PC-3 (cell line): ENCODE measurements around the gene RNF150. TPM values are rescaled to one million over a fixed set of nuclear protein-coding genes. Genes with fewer than 3 reads are reported as not detected.

Experiments
- ATAC-seq: fragments of 200-7000 bp; cut with Tn5 transposase; 2 replicates; pipeline ENCODE4 v1.9.1; 2020; ENCODE audit warnings: mild to moderate bottlenecking, moderate library complexity
- BruUV-seq: library from RNA; stranded (reverse); fragments of 400-500 nt; replicated peaks from 2 replicates; lab custom pipeline; 2021; lab: Mats Ljungman, UMichigan
- CTCF ChIA-PET: fragments of 300-600 bp; sonication (Branson Sonifier 250); formaldehyde crosslinking; loops from one replicate; lab custom pipeline; 2022; ENCODE audit warnings: antibody characterized with exemption; lab: Charles Lee
- POLR2A ChIA-PET: fragments of 300-600 bp; sonication (Branson Sonifier 250); formaldehyde crosslinking; loops from one replicate; lab custom pipeline; 2022; ENCODE audit warnings: antibody characterized with exemption; ENCODE audit not compliant: unreplicated experiment; lab: Charles Lee
- DNase-seq: peaks from one replicate; pipeline ENCODE4 v3.0.0-alpha.2; 2015
- H2AFZ ChIP-seq: fragments of 300-600 bp; sonication (generic); 2 replicates; pipeline ENCODE4 v1.6.0; 2016; ENCODE audit warnings: antibody characterized with exemption, low read length
- H3F3A ChIP-seq: fragments of 300-600 bp; sonication (generic); one replicate; pipeline ENCODE4 v1.6.0; 2017; ENCODE audit warnings: antibody characterized with exemption, low read length, control low read depth, mild to moderate bottlenecking; ENCODE audit not compliant: unreplicated experiment
- H3K27ac ChIP-seq: fragments of 300-600 bp; sonication (generic); 2 replicates; pipeline ENCODE4 v1.5.1; 2016; ENCODE audit warnings: mild to moderate bottlenecking, low read length
- H3K27me3 ChIP-seq: fragments of 300-600 bp; sonication (generic); 2 replicates; pipeline ENCODE4 v1.6.1; 2016; ENCODE audit warnings: low read length, mixed read lengths
- H3K36me3 ChIP-seq: fragments of 300-600 bp; sonication (generic); 2 replicates; pipeline ENCODE4 v1.6.1; 2016; ENCODE audit warnings: low read depth, mixed run types, low read length, mixed read lengths
- H3K4me1 ChIP-seq: fragments of 300-600 bp; sonication (generic); 2 replicates; pipeline ENCODE4 v1.5.1; 2016; ENCODE audit warnings: low read length; ENCODE audit not compliant: insufficient read depth
- H3K4me2 ChIP-seq: fragments of 300-600 bp; sonication (generic); 2 replicates; pipeline ENCODE4 v1.6.0; 2016; ENCODE audit warnings: low read length
- H3K4me3 ChIP-seq: fragments of 300-600 bp; sonication (generic); 2 replicates; pipeline ENCODE4 v1.5.1; 2016; ENCODE audit warnings: mild to moderate bottlenecking, low read length, mixed read lengths
- H3K79me2 ChIP-seq: fragments of 300-600 bp; sonication (generic); 2 replicates; pipeline ENCODE4 v1.6.1; 2017; ENCODE audit warnings: low read length, mixed read lengths
- H3K9ac ChIP-seq: fragments of 300-600 bp; sonication (generic); 2 replicates; pipeline ENCODE4 v1.6.0; 2016; ENCODE audit warnings: mild to moderate bottlenecking, low read length
- H3K9me2 ChIP-seq: fragments of 300-600 bp; sonication (generic); replicated peaks from 2 replicates; pipeline ENCODE4 v1.6.1; 2016; ENCODE audit warnings: mixed run types, low read length, mixed read lengths
- H3K9me3 ChIP-seq: fragments of 300-600 bp; sonication (generic); 2 replicates; pipeline ENCODE4 v1.6.1; 2016; ENCODE audit warnings: low read length, mixed read lengths
- H4K20me1 ChIP-seq: fragments of 300-600 bp; sonication (generic); 2 replicates; pipeline ENCODE4 v1.6.1; 2016; ENCODE audit warnings: low read length, mixed read lengths
- CTCF ChIP-seq: fragments of 300-600 bp; sonication (generic); conservative IDR thresholded peaks from 2 replicates; pipeline ENCODE4 v1.5.1; 2017; ENCODE audit warnings: antibody characterized with exemption, low read depth, mild to moderate bottlenecking, low read length
- EZH2 ChIP-seq: fragments of 300-600 bp; sonication (generic); IDR thresholded peaks from one replicate; pipeline ENCODE4 v1.6.1; 2017; ENCODE audit warnings: antibody characterized with exemption, mild to moderate bottlenecking, low read length; ENCODE audit not compliant: unreplicated experiment
- EZH2phosphoT487 ChIP-seq: fragments of 300-600 bp; sonication (generic); IDR thresholded peaks from 2 replicates; pipeline ENCODE4 v1.6.1; 2018; ENCODE audit warnings: mild to moderate bottlenecking, antibody characterized with exemption, low read length, borderline replicate concordance
- intact Hi-C: fragments of 100-400 bp; cut with micrococcal nuclease; formaldehyde crosslinking; loops from 2 replicates; pipeline ENCODE4 v1.9.0; 2023
- total RNA-seq: library from RNA; depleted of rRNA; stranded (reverse); fragments of >200 nt; gene quantifications from 2 replicates; pipeline ENCODE4 v1.2.3, GENCODE V29; 2014

RNF150 gene
- total RNA-seq, 1 experiment from 2014 or later = 0.55 TPM

DNA sequence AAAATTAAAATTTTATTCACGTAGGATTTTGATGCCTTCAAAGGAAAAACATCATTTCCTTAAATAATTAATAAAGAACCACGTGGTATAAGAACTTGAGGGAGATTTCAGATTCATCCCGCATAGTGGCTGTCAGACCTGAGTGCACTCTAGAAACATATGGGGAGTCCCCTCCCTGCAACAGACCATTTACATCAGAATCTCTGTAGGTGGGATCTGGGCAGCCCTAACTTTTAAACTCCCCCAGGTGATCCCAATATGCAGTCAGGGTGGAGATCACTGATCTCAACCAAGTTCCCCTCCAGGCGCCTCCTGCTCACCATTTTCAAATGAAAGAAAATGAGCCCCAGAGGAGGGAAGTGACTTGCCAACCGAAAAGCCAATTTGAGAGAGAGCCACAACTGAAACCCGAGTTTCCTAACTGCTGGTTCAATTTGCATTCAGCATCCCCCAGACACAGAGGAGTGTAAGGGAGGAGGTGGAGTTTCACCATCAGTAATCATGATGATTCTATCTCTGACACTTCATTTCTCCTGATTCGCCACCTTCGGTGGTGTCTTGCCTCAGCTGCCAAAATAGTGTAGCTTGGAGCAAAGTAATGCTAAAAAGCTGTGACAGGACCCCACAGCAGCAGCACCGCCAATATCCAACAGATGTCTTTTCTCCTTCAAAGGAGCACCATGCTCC is 11.4 kb downstream of the RNF150 start:
- no peaks in the 10 kb centered on the region for H3K79me2 ChIP-seq
- no peaks in the 10 kb centered on the region for H4K20me1 ChIP-seq
- no peak overlapping the region for H2AFZ ChIP-seq
- intact Hi-C loops = no loop called here
- H3K4me2 ChIP-seq = no peak overlapping the region
- POLR2A ChIA-PET = no interaction called here
- no peak for DNase-seq
- no peaks in the 10 kb centered on the region for H3K36me3 ChIP-seq
- H3K27ac ChIP-seq = no peak overlapping the region
- ATAC-seq = no peak
- H3K4me1 ChIP-seq = no peaks in the 10 kb centered on the region
- TF ChIP-seq EZH2 = no peak
- TF ChIP-seq EZH2phosphoT487 = no peak
- TF ChIP-seq CTCF = no peak
- no TSS peak for BruUV-seq
- H3K27me3 ChIP-seq = peaks cover 19% of the 10 kb centered on the region
- H3K9me3 ChIP-seq = no peaks in the 10 kb centered on the region
- no peaks in the 10 kb centered on the region for H3K9me2 ChIP-seq
- no peaks in the 10 kb centered on the region for H3F3A ChIP-seq
- no peak overlapping the region for H3K4me3 ChIP-seq
- CTCF ChIA-PET = no interaction called here
- H3K9ac ChIP-seq = no peak overlapping the region

DNA sequence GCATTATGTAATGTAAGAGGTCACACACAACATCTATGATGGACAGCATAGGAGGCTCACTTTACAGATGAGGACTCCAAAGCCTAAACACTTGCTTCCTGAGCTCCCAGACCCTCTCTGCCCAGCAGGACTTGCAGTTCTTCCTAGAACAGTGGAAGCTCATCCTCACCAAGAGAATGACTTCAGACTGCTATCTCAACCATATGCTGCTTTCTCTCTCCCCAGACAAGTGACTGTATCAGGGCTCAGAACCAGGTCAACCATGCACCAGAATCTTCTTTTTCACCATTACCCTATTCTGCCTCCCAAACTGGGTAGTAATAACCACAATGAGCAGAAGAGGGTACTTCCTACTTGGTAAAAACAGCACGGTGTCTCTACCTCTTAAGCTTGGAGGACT is 12.2 kb downstream of the RNF150 start:
- DNase-seq = no peak
- Histone ChIP-seq H4K20me1 (no peaks in the 10 kb centered on the region), H3F3A (no peaks in the 10 kb centered on the region), H3K9me2 (no peaks in the 10 kb centered on the region), H3K9ac (no peak overlapping the region), H3K4me1 (no peaks in the 10 kb centered on the region), H3K9me3 (no peaks in the 10 kb centered on the region), H3K4me2 (no peak overlapping the region), H3K4me3 (no peak overlapping the region), H3K36me3 (no peaks in the 10 kb centered on the region), H3K27me3 (peaks cover 19% of the 10 kb centered on the region), H3K27ac (no peak overlapping the region), H3K79me2 (no peaks in the 10 kb centered on the region), H2AFZ (no peak overlapping the region)
- POLR2A ChIA-PET = no interaction called here
- TF ChIP-seq EZH2phosphoT487 (no peak), EZH2 (no peak), CTCF (no peak)
- CTCF ChIA-PET = no interaction called here
- no peak for ATAC-seq
- BruUV-seq = no TSS peak
- intact Hi-C loops = no loop called here

GRCh38 chr4:141120036-141120593 is 13.2 kb downstream of the RNF150 start:
- Histone ChIP-seq H3K27ac (no peak overlapping the region), H4K20me1 (no peaks in the 10 kb centered on the region), H3K9me3 (no peaks in the 10 kb centered on the region), H3K27me3 (peaks cover 19% of the 10 kb centered on the region), H3K4me2 (no peak overlapping the region), H3K4me3 (no peak overlapping the region), H3F3A (no peaks in the 10 kb centered on the region), H3K4me1 (no peaks in the 10 kb centered on the region), H3K36me3 (no peaks in the 10 kb centered on the region), H3K9ac (no peak overlapping the region), H3K9me2 (no peaks in the 10 kb centered on the region), H2AFZ (no peak overlapping the region), H3K79me2 (no peaks in the 10 kb centered on the region)
- intact Hi-C loops = no loop called here
- TF ChIP-seq EZH2 = no peak
- no peak for TF ChIP-seq EZH2phosphoT487
- TF ChIP-seq CTCF = no peak
- DNase-seq (no peak), ATAC-seq (no peak)
- ChIA-PET CTCF (no interaction called here), POLR2A (no interaction called here)
- BruUV-seq = no TSS peak
